Stimulated activated CD4-positive, alpha-beta T cell treated with anti-CD3 and anti-CD28 coated beads, Interleukin-12 subunit alpha, Interleukin-12 subunit beta, amount 100 ng/mL, for 48 hours (primary cell): ENCODE results near the gene MYBPH.

Experiments
- DNase-seq, 3 donors: peaks; one replicate each; pipeline ENCODE4 v3.0.0-alpha.2; 2020; ENCODE audit warnings: low read depth in 2 of 3, low spot score in 1 of 3

Gene MYBPH

GRCh38 chr1:203201516-203202205 lies 26.0 kb upstream of the MYBPH start:
- no peak for DNase-seq

- no peak for DNase-seq
Observed at GRCh38 chr1:203200916-203201315, 25.3 kb upstream of the MYBPH start.

GRCh38 chr1:203199816-203200571 lies 24.4 kb upstream of the MYBPH start:
- DNase-seq = no peak

GRCh38 chr1:203199481-203199815 lies 23.8 kb upstream of the MYBPH start:
- DNase-seq = no peak

GRCh38 chr1:203199002-203199401 lies 23.4 kb upstream of the MYBPH start:
- no peak for DNase-seq

GRCh38 chr1:203197625-203198024 lies 22.0 kb upstream of the MYBPH start:
- DNase-seq = no peak

- no peak for DNase-seq
Observed at GRCh38 chr1:203196371-203196770, 20.7 kb upstream of the MYBPH start.

- DNase-seq = no peak
Observed at GRCh38 chr1:203190949-203191348, 15.3 kb upstream of the MYBPH start.

- no peak for DNase-seq
Observed at GRCh38 chr1:203189951-203190352, 14.3 kb upstream of the MYBPH start.

GRCh38 chr1:203188686-203189232 lies 13.1 kb upstream of the MYBPH start:
- no peak for DNase-seq

GRCh38 chr1:203187689-203188264 lies 12.2 kb upstream of the MYBPH start:
- no peak for DNase-seq

- no peak for DNase-seq
Observed at GRCh38 chr1:203187304-203187685, 11.7 kb upstream of the MYBPH start.

- DNase-seq = no peak
Observed at GRCh38 chr1:203186446-203187303, 11.0 kb upstream of the MYBPH start, which contains the start of gene CHI3L1. Gene CHI3L1 (minus strand): TSS chr1:203186704. CDS start chr1:203186623, 81 bp downstream.

- no peak for DNase-seq
Observed at GRCh38 chr1:203186091-203186445, 10.4 kb upstream of the MYBPH start.

GRCh38 chr1:203185585-203185984 lies 10.0 kb upstream of the MYBPH start:
- no peak for DNase-seq

GRCh38 chr1:203185061-203185461 lies 9.4 kb upstream of the MYBPH start:
- DNase-seq = no peak

GRCh38 chr1:203184467-203184866 lies 8.8 kb upstream of the MYBPH start:
- no peak for DNase-seq

GRCh38 chr1:203183828-203184227 lies 8.2 kb upstream of the MYBPH start:
- DNase-seq = no peak

- no peak for DNase-seq
Observed at GRCh38 chr1:203182387-203182953, 6.8 kb upstream of the MYBPH start.

GRCh38 chr1:203181586-203182386 lies 6.2 kb upstream of the MYBPH start:
- no peak for DNase-seq
